MCF 10A (cell line): ENCODE data around the gene ZNF296. TPM values are rescaled to one million over a fixed set of nuclear protein-coding genes. Genes with fewer than 3 reads are reported as not detected.

Source experiments
- BruUV-seq: library from RNA; stranded (reverse); fragments of 400-500 nt; replicated peaks from 2 replicates; lab custom pipeline; 2021; lab: Mats Ljungman, UMichigan
- CTCF ChIA-PET: fragments of 300-600 bp; sonication (Branson Sonifier 250); formaldehyde crosslinking; extraction: SDS; loops from one replicate; lab custom pipeline; 2021; ENCODE audit warnings: antibody characterized with exemption, inconsistent platforms; lab: Yijun Ruan, JAX
- POLR2A ChIA-PET: fragments of 300-600, 350-650 bp; sonication (Branson Sonifier 250); formaldehyde crosslinking; extraction: SDS; loops from one replicate; lab custom pipeline; 2020; ENCODE audit warnings: antibody characterized with exemption, inconsistent platforms; lab: Yijun Ruan, JAX
- DNase-seq: peaks from one replicate; pipeline ENCODE4 v3.0.0-alpha.2; 2018; ENCODE audit not compliant: unreplicated experiment
- H3K27ac Mint-ChIP-seq: one replicate; pipeline ENCODE4 v1.8.0; 2022; ENCODE audit warnings: mild to moderate bottlenecking, low read depth, mixed read lengths; ENCODE audit not compliant: unreplicated experiment
- H3K27me3 Mint-ChIP-seq: one replicate; pipeline ENCODE4 v1.8.0; 2022; ENCODE audit warnings: mixed read lengths; ENCODE audit not compliant: insufficient read depth, unreplicated experiment
- H3K36me3 Mint-ChIP-seq: one replicate; pipeline ENCODE4 v1.8.0; 2022; ENCODE audit warnings: mild to moderate bottlenecking, moderate library complexity, mixed read lengths; ENCODE audit not compliant: insufficient read depth, unreplicated experiment
- H3K4me1 Mint-ChIP-seq: one replicate; pipeline ENCODE4 v1.8.0; 2022; ENCODE audit warnings: mixed read lengths; ENCODE audit not compliant: insufficient read depth, unreplicated experiment
- H3K4me3 Mint-ChIP-seq: one replicate; pipeline ENCODE4 v1.8.0; 2022; ENCODE audit warnings: mild to moderate bottlenecking, moderate library complexity, mixed read lengths; ENCODE audit not compliant: unreplicated experiment
- H3K9me3 Mint-ChIP-seq: one replicate; pipeline ENCODE4 v1.8.0; 2022; ENCODE audit warnings: mixed read lengths; ENCODE audit not compliant: unreplicated experiment
- intact Hi-C: fragments of 100-400 bp; cut with micrococcal nuclease; formaldehyde crosslinking; loops from 2 replicates; pipeline ENCODE4 v1.14.1; 2022
- total RNA-seq: library from RNA; stranded (reverse); gene quantifications from 2 replicates; pipeline ENCODE4 v1.2.3, GENCODE V29; 2022
- TF ChIP-seq, protein P1 (sequence below): fragments of 200-600 bp; IDR thresholded peaks from one replicate; pipeline ENCODE4 v1.8.0; 2022; ENCODE audit warnings: antibody characterized with exemption, mild to moderate bottlenecking; ENCODE audit not compliant: unreplicated experiment

ZNF296 gene
- total RNA-seq, 1 experiment from 2014 or later = 2.7 TPM

DNA sequence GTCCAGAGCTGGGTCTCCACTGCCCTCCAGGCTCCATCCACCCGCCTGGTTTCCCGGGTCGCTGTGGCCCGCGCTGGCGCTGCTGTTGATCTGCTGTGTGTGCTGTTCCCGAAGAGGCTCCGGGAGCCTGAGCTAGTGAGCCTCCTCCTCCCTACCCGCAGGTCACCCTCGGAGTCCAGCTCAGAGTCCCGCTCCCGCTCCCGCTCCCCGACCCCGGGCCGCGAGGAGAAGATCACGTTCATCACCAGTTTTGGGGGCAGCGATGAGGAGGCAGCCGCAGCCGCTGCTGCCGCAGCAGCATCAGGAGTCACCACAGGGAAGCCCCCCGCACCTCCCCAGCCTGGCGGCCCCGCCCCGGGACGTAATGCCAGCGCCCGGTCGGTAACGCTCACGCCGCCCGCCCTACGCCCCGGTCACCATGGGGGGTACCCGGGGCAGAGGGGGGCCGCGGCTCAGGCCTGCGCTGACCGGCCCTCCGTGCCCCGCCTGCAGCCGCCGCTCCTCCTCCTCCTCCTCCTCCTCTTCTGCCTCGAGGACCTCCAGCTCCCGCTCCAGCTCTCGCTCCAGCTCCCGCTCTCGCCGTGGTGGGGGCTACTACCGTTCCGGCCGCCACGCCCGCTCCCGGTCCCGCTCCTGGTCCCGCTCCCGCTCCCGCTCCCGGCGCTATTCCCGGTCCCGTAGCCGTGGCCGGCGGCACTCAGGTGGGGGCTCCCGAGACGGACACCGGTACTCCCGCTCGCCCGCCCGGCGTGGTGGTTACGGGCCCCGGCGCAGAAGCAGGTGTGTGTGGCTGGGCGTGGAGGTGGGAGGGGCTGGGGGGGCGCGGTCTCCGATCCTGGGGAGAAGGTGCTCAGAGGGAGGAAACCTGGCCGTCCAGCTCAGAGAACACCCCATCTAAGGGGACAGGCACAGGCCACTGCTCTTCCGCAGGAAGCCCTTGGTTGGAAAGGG, 12.2 kb downstream of the ZNF296 start:
- no peak for DNase-seq
- Mint-ChIP-seq H3K27me3 (no peaks in the 10 kb centered on the region), H3K27ac (no peak overlapping the region), H3K4me3 (no peak overlapping the region), H3K4me1 (peaks cover 10% of the 10 kb centered on the region), H3K9me3 (no peaks in the 10 kb centered on the region), H3K36me3 (peaks cover 80% of the 10 kb centered on the region)
- intact Hi-C loops = no loop called here
- ChIA-PET POLR2A (no interaction called here), CTCF (interaction anchor here (0.6 kb wide), 2 partner anchors 25 to 97 kb away, joined by 3 to 5 read pairs; no protein-coding TSS in a partner anchor)
- BruUV-seq = no TSS peak
- TF ChIP-seq, protein P1, sequence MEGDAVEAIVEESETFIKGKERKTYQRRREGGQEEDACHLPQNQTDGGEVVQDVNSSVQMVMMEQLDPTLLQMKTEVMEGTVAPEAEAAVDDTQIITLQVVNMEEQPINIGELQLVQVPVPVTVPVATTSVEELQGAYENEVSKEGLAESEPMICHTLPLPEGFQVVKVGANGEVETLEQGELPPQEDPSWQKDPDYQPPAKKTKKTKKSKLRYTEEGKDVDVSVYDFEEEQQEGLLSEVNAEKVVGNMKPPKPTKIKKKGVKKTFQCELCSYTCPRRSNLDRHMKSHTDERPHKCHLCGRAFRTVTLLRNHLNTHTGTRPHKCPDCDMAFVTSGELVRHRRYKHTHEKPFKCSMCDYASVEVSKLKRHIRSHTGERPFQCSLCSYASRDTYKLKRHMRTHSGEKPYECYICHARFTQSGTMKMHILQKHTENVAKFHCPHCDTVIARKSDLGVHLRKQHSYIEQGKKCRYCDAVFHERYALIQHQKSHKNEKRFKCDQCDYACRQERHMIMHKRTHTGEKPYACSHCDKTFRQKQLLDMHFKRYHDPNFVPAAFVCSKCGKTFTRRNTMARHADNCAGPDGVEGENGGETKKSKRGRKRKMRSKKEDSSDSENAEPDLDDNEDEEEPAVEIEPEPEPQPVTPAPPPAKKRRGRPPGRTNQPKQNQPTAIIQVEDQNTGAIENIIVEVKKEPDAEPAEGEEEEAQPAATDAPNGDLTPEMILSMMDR = no peak

DNA sequence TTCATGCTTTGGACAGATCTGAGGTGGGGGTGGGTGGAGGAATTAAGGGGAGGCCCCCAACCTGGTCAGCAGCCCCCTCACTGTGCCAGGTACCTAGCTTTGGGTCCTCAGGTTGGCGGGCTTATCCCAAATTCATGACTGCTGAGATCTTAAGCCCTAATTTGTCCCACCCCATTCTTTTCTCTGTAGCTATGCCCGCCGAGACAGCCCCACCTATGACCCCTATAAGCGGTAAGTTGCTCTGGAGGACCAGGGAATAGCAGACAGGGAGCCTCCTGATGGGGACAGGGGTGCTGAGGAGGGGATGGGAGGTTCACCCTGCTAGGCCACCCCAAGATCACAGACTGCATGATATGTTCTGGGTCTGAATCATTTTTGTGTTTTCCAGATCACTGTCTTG, 14.3 kb downstream of the ZNF296 start:
- Mint-ChIP-seq H3K4me3 (no peak overlapping the region), H3K9me3 (no peaks in the 10 kb centered on the region), H3K4me1 (peaks cover 11% of the 10 kb centered on the region), H3K36me3 (peaks cover 82% of the 10 kb centered on the region), H3K27ac (no peak overlapping the region), H3K27me3 (no peaks in the 10 kb centered on the region)
- POLR2A ChIA-PET = interaction anchor here (1.1 kb wide), 1 partner anchor 61 kb away, joined by 3 read pairs; no protein-coding TSS in a partner anchor
- CTCF ChIA-PET = interaction anchor here (0.5 to 1.1 kb wide), 4 partner anchors 11 to 93 kb away, joined by 3 read pairs; no protein-coding TSS in a partner anchor
- TF ChIP-seq, protein P1 = no peak
- DNase-seq = no peak
- intact Hi-C loops = no loop called here
- BruUV-seq = no TSS peak

DNA sequence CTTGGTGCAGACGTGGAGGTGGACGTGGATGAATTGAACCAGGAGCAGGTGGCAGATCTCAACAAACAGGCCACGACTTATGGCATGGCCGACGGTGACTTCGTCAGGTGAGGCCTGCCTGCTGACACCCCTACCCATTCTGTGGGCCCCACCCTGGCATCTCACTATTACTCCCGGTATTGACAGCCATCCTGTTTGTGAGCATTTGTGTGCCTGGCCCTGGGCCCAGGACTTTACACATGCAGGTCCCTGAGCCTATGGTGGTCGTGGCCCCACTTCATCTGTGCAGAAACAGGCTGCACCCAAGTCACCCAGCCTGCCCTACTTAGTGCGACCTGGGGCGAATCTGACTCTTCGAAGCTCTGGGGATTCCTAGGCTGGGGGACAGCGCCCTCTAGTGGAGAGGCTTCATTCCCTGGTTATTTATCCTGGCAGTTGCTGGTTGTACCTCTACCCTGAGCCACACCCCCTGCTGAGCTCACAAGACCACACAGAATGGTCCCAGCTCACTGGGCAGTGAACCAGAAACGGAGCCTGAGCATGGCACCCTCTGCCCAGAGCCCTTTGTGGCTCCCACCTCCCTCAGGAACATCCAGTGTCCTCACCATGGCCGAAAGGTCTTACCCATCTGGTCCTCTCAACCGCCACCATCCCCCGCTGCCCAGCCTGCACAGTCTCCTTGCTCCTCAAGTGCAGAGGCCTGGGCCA, 16.9 kb downstream of the ZNF296 start:
- BruUV-seq = no TSS peak
- peak; percentile 87 for DNase-seq
- ChIA-PET CTCF (interaction anchor here (0.5 to 2.5 kb wide), 29 partner anchors 9 to 362 kb away, joined by 3 to 24 read pairs (median 5); partner anchors contain the start of genes CLASRP and ZNF296), POLR2A (interaction anchor here (0.8 kb wide), 1 partner anchor 119 kb away, joined by 5 read pairs; the partner anchor contains the start of gene TRAPPC6A)
- no peaks in the 10 kb centered on the region for H3K9me3 Mint-ChIP-seq
- H3K36me3 Mint-ChIP-seq = peaks cover 78% of the 10 kb centered on the region
- H3K4me3 Mint-ChIP-seq = no peak overlapping the region
- H3K27me3 Mint-ChIP-seq = no peaks in the 10 kb centered on the region
- TF ChIP-seq, protein P1 = peak; percentile 90
- intact Hi-C loops = loop anchor here (1.0 to 5.0 kb wide), 2 partner anchors 42 to 472 kb away; no protein-coding TSS in a partner anchor
- peaks cover 11% of the 10 kb centered on the region for H3K4me1 Mint-ChIP-seq
- H3K27ac Mint-ChIP-seq = no peak overlapping the region
